ENCODE data around the gene PPP2R3C.
"Not testable (repeated sequence)": the region's sequence is repeated elsewhere in the genome, so short reads cannot be mapped to it uniquely, and the experiment has no call there.

Gene PPP2R3C

DNA sequence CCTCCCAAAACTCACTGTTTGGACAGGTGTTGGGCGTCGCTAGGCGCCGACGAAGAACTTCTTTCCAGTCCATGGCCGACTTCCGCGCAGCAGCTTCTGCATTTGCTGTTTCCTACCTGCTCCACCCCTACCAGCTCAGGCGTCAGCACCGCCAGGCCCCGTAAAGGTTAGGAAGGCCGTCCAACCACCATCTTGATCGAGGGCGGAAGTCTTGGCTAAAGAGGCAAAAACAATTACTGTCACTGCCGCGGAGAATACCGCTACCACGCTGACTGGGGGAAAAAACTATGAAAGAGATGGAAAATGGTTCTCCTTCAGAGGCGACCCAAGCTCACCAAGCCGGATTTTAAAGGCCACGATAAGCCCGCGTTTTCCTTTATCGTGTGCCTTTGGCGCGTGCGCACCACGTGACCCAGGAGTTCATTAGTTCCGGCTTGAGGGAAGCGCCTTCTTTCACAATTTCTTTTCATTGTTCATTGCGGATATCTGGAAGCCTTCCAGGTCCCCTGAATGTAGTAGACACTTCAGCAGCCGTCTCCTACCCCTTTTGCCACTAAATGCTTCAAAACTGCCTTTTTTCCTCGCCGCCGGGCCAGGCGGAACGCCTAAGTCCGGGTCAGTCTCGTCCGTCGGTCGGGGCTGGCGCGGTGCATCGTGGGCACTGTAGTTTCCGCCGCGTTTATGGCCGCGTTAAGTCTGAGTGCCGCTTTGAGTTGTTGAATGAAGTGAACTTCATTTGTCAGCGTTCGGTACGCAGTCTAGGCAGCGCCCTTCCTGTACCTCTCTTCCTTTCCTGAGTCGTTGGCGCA is at the start of gene PPP2R3C, which contains the start of gene PRORP:
Gene PPP2R3C (minus strand): TSS at position 104 of the 809 bp plus-strand sequence. CDS start 31 bp downstream, at position 73.
Gene PRORP (plus strand): TSS at position 666 of the 809 bp plus-strand sequence. CDS start 694 bp downstream, outside the sequence.
- peak; percentile 91 for DNase-seq (ENCODE audit: low spot score)

DNA sequence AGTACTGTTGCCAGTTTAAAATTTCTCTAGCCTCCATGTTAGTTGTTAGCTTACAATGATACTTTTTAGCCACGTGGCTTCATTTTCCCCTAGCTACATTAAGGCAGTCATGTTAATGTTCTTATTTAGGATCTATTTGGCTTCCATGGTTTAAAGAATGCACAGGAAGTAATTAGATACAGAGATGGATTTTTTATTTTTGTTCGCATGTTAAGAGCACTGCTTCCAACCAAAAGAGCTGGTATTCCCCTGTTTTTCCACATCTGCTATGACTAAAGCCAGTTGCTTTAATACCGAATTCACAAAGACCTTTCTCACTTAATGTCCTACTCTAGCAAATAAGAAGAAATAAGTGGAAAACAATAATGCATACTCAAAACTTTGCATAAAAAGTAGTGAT is 45.7 kb upstream of the PPP2R3C start:
- DNase-seq (ENCODE audit: low spot score), result no peak

- DNase-seq (ENCODE audit: low spot score), result no peak
Observed at GRCh38 chr14:35164849-35165248, 43.1 kb upstream of the PPP2R3C start.

GRCh38 chr14:35163384-35163783 is 41.6 kb upstream of the PPP2R3C start:
- no peak for DNase-seq (ENCODE audit: low spot score)

DNA sequence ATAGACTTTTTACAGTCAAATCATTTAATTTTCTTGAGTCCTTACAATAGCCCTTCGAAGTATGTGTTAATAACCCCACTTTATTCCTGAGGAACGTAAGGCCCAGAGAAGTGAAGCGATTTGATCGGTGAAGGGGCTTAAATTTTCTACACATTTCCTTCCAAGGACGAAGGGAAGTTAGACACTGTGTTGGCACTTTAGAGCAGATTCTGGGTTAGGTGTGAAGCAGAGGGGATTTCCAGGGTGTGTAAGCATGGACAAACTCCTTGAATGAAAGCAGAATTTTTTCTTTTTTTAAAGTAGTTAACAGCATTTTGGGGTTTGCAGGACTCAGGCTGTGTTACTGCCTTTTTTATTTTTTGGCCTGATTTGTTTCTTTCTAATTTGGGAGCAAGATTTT is 39.4 kb upstream of the PPP2R3C start:
- peak; percentile 58 for DNase-seq (ENCODE audit: low spot score)

DNA sequence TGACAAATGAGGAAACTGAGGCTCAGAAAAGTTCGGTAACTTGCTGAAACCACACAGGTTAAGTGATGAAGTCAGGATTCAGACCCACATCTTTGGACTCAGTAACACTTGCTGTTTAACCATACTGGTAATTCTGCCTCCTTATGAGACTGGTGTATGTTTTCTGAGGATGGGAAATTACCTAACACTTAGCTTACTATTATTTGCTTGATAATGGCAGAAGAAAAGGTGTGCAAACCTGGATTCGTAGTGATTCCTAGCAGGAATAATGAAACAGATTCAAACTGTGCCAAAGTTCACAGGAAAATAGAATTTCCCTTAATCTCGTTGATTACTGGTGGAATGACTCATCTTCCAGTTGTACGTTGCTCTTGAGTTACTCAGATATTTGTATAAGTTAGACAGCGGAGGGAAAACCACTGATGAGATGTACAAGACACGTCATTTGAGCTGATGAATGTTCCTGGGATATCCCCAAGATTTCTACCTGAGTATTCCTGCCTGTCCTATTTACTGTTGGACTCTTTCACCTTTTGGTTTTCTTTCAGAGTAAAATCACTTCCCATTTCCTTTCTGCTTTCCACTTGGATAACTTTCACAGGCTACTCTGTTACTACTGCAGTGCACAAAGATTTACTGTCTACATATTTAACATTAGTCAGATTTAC is 38.1 kb upstream of the PPP2R3C start:
- peak; percentile 20 for DNase-seq (ENCODE audit: low spot score)

DNA sequence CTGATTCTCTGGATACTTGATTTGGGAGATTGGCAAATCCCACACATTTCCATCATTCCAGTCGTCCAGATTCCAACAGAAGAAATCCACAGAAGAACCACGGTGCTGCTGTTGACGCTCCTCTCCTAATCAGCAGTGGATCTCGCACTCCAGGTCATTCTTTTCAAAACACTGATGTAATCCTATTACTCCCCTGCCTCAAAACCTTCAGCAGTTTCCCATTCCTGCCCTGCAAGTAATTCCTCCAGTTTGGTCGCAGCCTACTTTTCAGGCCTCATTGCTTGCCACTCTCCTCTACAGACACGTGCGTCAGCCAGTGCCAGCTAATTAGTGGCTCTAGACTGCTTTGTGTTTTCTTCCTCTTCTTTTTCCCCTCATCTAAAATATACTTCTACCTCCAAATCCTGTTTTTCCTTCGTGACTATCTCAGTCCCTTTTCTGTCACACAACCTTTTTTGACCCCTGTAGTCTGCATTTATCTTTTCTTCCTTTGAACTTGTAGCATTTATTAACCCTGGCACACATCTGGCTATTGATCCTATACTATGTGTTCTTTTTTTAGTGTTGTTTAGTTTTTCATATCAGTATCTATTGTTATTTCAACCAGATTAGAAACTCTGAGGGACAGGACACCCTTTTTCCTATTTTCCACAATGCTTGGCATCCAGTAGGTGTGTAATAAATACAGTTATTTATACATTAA is 37.3 kb upstream of the PPP2R3C start:
- no peak for DNase-seq (ENCODE audit: low spot score)

GRCh38 chr14:35158491-35158890 is 36.7 kb upstream of the PPP2R3C start:
- DNase-seq (ENCODE audit: low spot score), result no peak

DNA sequence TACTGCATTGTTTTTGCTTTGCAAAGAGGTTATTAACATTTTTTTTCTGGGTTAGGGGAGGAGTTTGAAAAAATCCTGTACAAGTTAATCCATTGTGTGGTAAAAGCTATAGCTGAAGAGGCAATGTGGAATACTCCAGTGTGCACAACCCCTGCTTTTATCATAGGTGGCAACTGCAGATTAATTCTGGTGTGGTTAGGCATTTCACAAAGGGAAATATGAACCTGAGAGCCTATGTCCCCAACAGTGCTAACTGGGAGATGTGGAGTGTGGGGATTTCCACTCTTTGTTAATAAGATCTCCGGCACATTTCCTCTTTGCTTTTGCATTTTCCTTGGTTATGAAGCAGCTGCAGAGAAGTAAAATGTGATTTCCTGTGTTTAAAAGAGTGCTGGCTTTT is 34.2 kb upstream of the PPP2R3C start:
- peak; percentile 26 for DNase-seq (ENCODE audit: low spot score)

DNA sequence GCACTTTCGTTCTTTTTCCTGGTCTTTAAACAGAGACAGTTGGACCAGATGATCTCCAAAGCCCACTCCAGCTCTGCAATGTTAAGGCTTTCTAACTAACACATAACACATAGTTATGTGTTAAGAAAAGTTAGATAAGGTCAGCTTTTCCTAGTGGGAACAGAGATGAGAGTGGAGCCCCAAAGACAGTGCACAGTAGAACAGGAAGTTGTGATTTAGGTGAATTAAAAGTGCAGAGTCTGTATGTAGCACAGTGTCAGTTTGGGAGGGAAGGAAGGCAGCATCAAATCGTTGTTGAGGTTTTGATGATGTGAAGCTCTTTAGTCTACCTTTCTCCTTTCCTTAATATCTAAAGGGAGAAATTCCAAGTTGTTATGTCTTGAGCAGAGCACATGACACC is 32.2 kb upstream of the PPP2R3C start:
- no peak for DNase-seq (ENCODE audit: low spot score)

GRCh38 chr14:35152531-35152930 is 30.7 kb upstream of the PPP2R3C start:
- not testable (repeated sequence) for DNase-seq (ENCODE audit: low spot score)

- DNase-seq (ENCODE audit: low spot score), result no peak
Observed at GRCh38 chr14:35149239-35149638, 27.4 kb upstream of the PPP2R3C start.

GRCh38 chr14:35147711-35148110 is 25.9 kb upstream of the PPP2R3C start:
- no peak for DNase-seq (ENCODE audit: low spot score)

DNA sequence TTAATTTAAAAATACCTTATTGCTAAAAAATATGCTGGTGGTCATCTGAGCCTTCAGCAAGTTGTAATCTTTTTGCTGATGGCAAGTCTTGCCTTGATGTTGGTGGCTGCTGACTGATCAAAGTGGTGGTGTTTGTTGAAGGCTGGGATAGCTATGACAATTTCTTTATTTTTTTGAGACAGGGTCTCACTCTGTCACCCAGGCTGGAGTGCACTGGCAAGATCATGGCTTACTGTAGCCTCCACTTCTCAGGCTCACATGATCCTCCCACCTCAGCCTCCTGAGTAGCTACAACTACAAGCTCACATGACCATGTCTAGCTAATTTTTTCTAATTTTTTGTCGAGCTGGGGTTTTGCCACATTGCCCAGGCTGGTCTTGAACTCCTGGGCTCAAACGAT is 25.4 kb upstream of the PPP2R3C start:
- no peak for DNase-seq (ENCODE audit: low spot score)

- no peak for DNase-seq (ENCODE audit: low spot score)
Observed at GRCh38 chr14:35146711-35147149, 24.9 kb upstream of the PPP2R3C start.

DNA sequence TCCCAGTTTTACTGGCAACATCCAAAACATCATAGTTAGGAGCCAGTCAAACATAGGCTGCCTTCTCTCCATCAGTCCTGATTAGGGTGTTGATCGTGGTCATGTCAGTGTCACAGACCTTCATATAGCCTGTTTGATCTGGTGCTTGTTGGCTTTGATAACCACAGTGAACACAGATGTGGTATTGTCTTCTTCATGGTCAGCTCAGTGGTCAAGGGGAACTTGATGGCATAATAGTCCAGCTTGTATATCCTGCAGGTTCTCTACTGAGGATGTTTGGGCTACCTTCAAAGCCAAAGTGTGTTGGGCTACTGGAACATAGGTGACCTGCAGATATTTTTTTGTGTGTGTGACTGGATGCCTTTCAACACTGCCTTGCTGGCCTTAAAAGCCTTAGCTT is 22.2 kb upstream of the PPP2R3C start:
- DNase-seq (ENCODE audit: low spot score), result no peak

DNA sequence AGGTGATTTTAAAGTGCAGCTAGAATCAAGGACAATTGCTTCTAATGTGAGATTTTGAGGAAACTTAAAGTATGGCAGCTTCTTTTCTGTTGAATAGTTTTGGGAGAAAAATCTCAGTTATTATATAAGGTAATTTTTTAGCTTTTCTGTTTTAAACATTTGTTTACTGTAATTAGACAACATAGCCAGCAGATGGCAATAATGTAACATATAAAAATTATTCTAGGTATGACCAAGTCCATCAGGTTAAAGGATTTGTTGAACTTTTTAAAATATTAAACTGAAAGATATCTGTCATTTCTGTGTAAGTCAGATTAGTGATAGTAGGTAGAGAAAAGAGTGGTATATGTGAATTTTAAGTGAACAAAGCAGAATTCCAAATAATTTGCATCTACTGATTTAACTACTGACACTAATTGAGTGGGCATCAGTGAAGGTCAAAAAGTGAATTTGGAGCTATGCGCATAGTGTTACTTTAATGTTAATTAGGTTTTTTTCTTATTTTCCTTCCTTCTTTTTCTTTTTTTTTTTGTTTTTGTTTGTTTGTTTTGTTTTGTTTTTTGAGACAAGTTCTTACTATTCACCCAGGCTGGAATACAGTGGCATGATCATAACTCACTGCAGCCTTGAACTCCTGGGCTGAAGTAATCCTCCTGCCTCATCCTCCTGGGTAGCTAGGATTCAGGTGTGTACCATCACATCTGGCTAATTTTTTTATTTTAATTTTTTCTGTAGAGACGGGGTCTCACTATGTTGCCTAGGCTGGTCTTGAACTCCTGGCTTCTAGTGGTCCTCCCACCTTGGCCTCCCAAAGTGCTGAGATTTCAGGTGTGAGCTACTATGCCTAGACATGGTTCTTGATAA is 19.2 kb upstream of the PPP2R3C start:
- DNase-seq (ENCODE audit: low spot score), result no peak

- no peak for DNase-seq (ENCODE audit: low spot score)
Observed at GRCh38 chr14:35138585-35138984, 16.8 kb upstream of the PPP2R3C start.

DNA sequence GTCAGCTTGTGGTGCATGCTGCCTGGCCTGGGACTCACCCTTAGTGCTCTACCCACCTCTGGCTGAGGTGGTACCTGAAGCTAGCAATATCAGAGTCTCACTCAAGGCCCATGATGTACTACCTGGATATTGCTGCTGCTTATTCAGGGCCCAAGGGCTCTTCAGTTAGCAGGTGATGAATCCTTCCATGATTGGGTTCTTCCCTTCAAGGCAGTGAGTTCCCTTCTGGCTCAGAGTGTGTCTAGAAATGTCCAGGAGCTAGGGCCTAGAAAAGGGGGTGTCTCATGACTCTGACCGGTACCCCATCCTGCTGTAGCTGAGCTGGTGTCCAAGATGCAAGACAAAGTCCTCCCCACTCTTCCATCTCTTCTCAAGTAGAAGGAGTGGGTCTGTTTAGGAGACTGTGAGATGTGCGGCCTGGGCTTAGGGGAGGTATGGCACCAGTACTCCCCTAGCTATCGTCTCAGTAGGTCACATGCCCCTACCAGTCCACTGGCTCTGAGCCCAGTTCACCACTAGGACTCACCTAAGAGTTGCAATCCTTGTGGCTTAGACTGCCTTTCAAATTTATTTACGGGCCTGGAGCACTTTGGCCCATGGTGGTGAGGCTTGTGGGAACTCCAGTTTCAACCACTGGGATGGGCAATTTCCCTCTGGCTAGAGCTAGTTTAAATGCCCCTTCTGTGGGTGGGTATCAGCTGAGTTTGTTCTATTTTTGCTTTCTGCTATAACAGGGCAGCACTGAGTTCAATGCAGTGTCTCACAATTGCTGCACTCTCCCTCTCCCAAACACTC is 12.7 kb upstream of the PPP2R3C start:
- no peak for DNase-seq (ENCODE audit: low spot score)

DNA sequence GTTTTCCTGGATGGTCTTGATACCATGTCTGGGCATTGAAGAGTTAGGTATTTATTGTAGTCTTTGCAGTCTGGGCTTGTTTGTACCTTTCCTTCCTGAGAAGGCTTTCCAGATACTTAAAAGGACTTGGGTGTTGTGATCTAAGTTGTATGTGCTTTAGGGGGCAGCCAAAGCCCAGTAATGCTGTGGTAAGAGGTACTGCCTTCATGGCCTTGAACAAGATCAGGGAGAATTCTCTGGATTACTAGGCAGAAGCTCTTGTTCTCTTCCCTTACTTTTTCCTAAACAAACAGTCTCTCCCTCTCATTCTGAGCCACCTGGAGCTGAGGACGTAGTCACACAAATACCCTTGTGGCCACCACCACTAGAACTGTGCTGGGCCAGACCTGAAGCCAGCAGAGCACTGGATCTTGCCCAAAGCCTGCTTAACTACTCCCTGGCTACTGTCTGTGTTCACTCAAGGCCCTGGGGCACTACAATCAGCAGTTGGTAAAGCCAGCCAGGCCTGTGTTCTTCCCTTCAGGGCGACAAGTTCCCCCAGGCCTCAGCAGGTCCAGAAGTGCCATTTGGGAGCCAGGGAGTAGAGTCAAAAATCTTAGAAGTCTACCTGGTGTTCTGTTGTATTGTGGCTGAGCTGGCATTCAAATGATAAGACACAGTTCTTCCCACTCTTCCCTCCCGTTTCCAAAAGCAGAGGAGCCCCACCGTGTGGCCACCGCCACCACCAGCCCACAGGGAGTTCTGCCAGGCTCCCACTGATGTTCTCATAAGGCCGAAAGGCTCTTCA is 11.9 kb upstream of the PPP2R3C start:
- no peak for DNase-seq (ENCODE audit: low spot score)

All from CD4-positive, alpha-beta T cell treated with Interleukin-15 for 4 hours (primary cell).